CD14-positive monocyte (primary cell): ENCODE data around the gene CHN2. TPM values are rescaled to one million over a fixed set of nuclear protein-coding genes. Genes with fewer than 3 reads are reported as not detected.

Experiments
- DNase-seq, 3 donors: peaks; one replicate each; pipeline ENCODE4 v3.0.0-alpha.2; 2011 to 2022
- H2AFZ ChIP-seq: 2 replicates; pipeline ENCODE4 v1.6.0; 2012; ENCODE audit warnings: mild to moderate bottlenecking, low read depth, low read length, inconsistent platforms; ENCODE audit not compliant: insufficient read depth, poor library complexity, severe bottlenecking
- H3K27ac ChIP-seq, 2 donors: 1 replicate in 1 of 2; 2 replicates in 1 of 2; pipeline ENCODE4 v1.5.1; 2012 to 2013; ENCODE audit warnings: low read length in 2 of 2, control low read depth in 1 of 2, inconsistent platforms in 1 of 2, low read depth in 1 of 2, mild to moderate bottlenecking in 1 of 2
- H3K27me3 ChIP-seq, 2 donors: one replicate each; pipeline versions ENCODE4 v1.6.0 to v1.6.1; 2011 to 2013; ENCODE audit warnings: low read length in 2 of 2; ENCODE audit not compliant: control insufficient read depth in 2 of 2, insufficient read depth in 2 of 2
- H3K36me3 ChIP-seq, 2 donors: replicated peaks in 1 of 2; 1 replicate in 1 of 2; 2 replicates in 1 of 2; pipeline versions ENCODE4 v1.5.1 to v1.6.1; 2012 to 2013; ENCODE audit warnings: low read length in 2 of 2, control low read depth in 1 of 2, inconsistent platforms in 1 of 2, mild to moderate bottlenecking in 1 of 2; ENCODE audit not compliant: insufficient read depth in 2 of 2, control insufficient read depth in 1 of 2
- H3K4me1 ChIP-seq, 2 donors: 1 replicate in 1 of 2; 2 replicates in 1 of 2; pipeline versions ENCODE4 v1.5.1 to v1.6.1; 2012 to 2013; ENCODE audit warnings: low read length in 2 of 2, control low read depth in 1 of 2, inconsistent platforms in 1 of 2, mild to moderate bottlenecking in 1 of 2, moderate library complexity in 1 of 2; ENCODE audit not compliant: insufficient read depth in 2 of 2, control insufficient read depth in 1 of 2
- H3K4me2 ChIP-seq: replicated peaks from 2 replicates; pipeline ENCODE3; 2012; ENCODE audit warnings: low read length, moderate library complexity, mild to moderate bottlenecking; ENCODE audit not compliant: poor library complexity, severe bottlenecking; ENCODE audit errors: extremely low read depth
- H3K4me3 ChIP-seq, 3 experiments: fragments of 200-600 bp in 1 of 3; sonication (generic) in 1 of 3; replicated peaks in 1 of 3; 1 replicate in 2 of 3; 2 replicates in 1 of 3; pipeline ENCODE4 v1.5.1; 2011 to 2013; ENCODE audit warnings: low read length in 3 of 3, mild to moderate bottlenecking in 3 of 3, control low read depth in 2 of 3, low read depth in 2 of 3, inconsistent platforms in 1 of 3, moderate library complexity in 1 of 3
- H3K79me2 ChIP-seq: 2 replicates; pipeline ENCODE4 v1.6.0; 2012; ENCODE audit warnings: mild to moderate bottlenecking, control low read depth, inconsistent platforms, low read length, moderate library complexity; ENCODE audit not compliant: insufficient read depth
- H3K9ac ChIP-seq: 2 replicates; pipeline ENCODE4 v1.6.0; 2017; ENCODE audit warnings: low read length, mild to moderate bottlenecking; ENCODE audit not compliant: insufficient read depth, poor library complexity, severe bottlenecking
- H3K9me3 ChIP-seq, 2 donors: replicated peaks in 1 of 2; 1 replicate in 1 of 2; 2 replicates in 1 of 2; pipeline versions ENCODE4 v1.5.1 to v1.6.1; 2012 to 2013; ENCODE audit warnings: low read length in 2 of 2, control low read depth in 1 of 2; ENCODE audit not compliant: control insufficient read depth in 1 of 2, insufficient read depth in 1 of 2
- H4K20me1 ChIP-seq: 2 replicates; pipeline ENCODE4 v1.6.0; 2012; ENCODE audit warnings: mild to moderate bottlenecking, low read length, control low read depth, moderate library complexity; ENCODE audit not compliant: insufficient read depth
- H3K27ac Mint-ChIP-seq, 7 donors: one replicate each; pipeline ENCODE4 v1.8.0; 2020; ENCODE audit warnings: mild to moderate bottlenecking in 7 of 7, mixed read lengths in 7 of 7, moderate library complexity in 6 of 7, inconsistent platforms in 2 of 7
- H3K27me3 Mint-ChIP-seq, 3 donors: one replicate each; pipeline ENCODE4 v1.8.0; 2021 to 2022; ENCODE audit warnings: low read depth in 3 of 3, mild to moderate bottlenecking in 3 of 3, mixed read lengths in 3 of 3, moderate library complexity in 3 of 3, inconsistent platforms in 1 of 3
- H3K36me3 Mint-ChIP-seq, 2 donors: one replicate each; pipeline ENCODE4 v1.8.0; 2020; ENCODE audit warnings: mixed read lengths in 2 of 2, inconsistent platforms in 1 of 2, mild to moderate bottlenecking in 1 of 2
- H3K4me1 Mint-ChIP-seq: one replicate; pipeline ENCODE4 v1.8.0; 2020; ENCODE audit warnings: mild to moderate bottlenecking, mixed read lengths
- H3K4me3 Mint-ChIP-seq, 2 donors: one replicate each; pipeline ENCODE4 v1.8.0; 2020; ENCODE audit warnings: mild to moderate bottlenecking in 2 of 2, mixed read lengths in 2 of 2, moderate library complexity in 1 of 2
- H3K9me3 Mint-ChIP-seq, 7 donors: one replicate each; pipeline ENCODE4 v1.8.0; 2020 to 2022; ENCODE audit warnings: mixed read lengths in 7 of 7, mild to moderate bottlenecking in 6 of 7, moderate library complexity in 6 of 7, inconsistent platforms in 2 of 7
- WGBS: methylation state at CpG from one replicate; pipeline ENCODE4 v1.1.5; 2013; ENCODE audit warnings: missing lambda C conversion rate; ENCODE audit not compliant: insufficient coverage; 5-methylcytosine and 5-hydroxymethylcytosine counted together
- intact Hi-C, 2 donors: fragments of 100-400 bp; cut with micrococcal nuclease; formaldehyde crosslinking; loops; one replicate each; pipeline versions ENCODE4 v1.15.0 to v1.15.1; 2023
- polyA plus RNA-seq, 3 donors: library from polyadenylated mRNA; depleted of rRNA in 1 of 3; unstranded in 2 of 3; stranded (reverse) in 1 of 3; fragments of 300-500 nt in 2 of 3; fragments of >200 nt in 1 of 3; fragmentation: Illumina TruSeq in 2 of 3; gene quantifications; 1 replicate in 2 of 3; 2 replicates in 1 of 3; pipeline ENCODE4 v1.2.3, GENCODE V29; 2012 to 2021
- TF ChIP-seq, protein P1 (sequence below): fragments of 200-600 bp; IDR thresholded peaks from one replicate; pipeline ENCODE4 v1.8.0; 2022; ENCODE audit warnings: antibody characterized with exemption, mild to moderate bottlenecking

Gene CHN2
- polyA plus RNA-seq, 3 donors = 26.6 to 66.5 (median 44.8) TPM

DNA sequence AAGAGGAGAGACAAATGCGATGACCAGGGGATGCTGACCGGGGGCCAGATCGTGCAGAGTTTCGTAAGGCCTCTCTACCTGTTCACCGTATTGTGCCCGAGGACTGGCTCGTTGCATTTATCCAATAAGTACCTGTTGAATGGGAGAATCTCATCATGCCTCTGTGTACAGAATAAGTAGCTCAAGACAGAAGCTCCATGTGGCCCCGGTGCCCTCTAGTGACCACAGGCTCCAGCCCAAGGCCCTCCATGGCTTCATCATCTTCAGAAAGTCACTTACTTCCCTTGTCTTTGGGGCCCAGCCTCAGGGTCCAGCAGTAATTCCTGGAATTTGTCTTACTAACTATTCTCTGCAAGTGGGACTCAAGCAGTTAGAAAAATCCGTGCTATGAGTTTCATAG, 151.0 kb downstream of the CHN2 start:
- Histone ChIP-seq H3K4me1 (peaks cover 13 to 14% of the 10 kb centered on the region in 2 donors), H3K27me3 (no peaks in the 10 kb centered on the region), H3K36me3 (peaks cover 0 to 4% of the 10 kb centered on the region in 2 donors), H3K9ac (no peak overlapping the region), H2AFZ (no peak overlapping the region), H3K9me3 (no peaks in the 10 kb centered on the region), H3K4me2 (no peak overlapping the region), H3K79me2 (no peaks in the 10 kb centered on the region), H4K20me1 (peaks cover 78% of the 10 kb centered on the region), H3K4me3 (no peak overlapping the region), H3K27ac (no peak overlapping the region)
- Mint-ChIP-seq H3K9me3 (no peaks in the 10 kb centered on the region), H3K27me3 (peaks cover 0 to 2% (median 0%) of the 10 kb centered on the region in 3 donors), H3K36me3 (peaks cover 5 to 14% of the 10 kb centered on the region in 2 donors), H3K27ac (no peak overlapping the region), H3K4me3 (no peak overlapping the region), H3K4me1 (peaks cover 2% of the 10 kb centered on the region)
- intact Hi-C loops = no loop called here
- TF ChIP-seq, protein P1, sequence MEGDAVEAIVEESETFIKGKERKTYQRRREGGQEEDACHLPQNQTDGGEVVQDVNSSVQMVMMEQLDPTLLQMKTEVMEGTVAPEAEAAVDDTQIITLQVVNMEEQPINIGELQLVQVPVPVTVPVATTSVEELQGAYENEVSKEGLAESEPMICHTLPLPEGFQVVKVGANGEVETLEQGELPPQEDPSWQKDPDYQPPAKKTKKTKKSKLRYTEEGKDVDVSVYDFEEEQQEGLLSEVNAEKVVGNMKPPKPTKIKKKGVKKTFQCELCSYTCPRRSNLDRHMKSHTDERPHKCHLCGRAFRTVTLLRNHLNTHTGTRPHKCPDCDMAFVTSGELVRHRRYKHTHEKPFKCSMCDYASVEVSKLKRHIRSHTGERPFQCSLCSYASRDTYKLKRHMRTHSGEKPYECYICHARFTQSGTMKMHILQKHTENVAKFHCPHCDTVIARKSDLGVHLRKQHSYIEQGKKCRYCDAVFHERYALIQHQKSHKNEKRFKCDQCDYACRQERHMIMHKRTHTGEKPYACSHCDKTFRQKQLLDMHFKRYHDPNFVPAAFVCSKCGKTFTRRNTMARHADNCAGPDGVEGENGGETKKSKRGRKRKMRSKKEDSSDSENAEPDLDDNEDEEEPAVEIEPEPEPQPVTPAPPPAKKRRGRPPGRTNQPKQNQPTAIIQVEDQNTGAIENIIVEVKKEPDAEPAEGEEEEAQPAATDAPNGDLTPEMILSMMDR = peak; percentile 43
- peak in 2 of 3 donors; percentile 26 to 29 for DNase-seq
- 94% methylated on average over 6 of the region's 9 CpGs for WGBS

DNA sequence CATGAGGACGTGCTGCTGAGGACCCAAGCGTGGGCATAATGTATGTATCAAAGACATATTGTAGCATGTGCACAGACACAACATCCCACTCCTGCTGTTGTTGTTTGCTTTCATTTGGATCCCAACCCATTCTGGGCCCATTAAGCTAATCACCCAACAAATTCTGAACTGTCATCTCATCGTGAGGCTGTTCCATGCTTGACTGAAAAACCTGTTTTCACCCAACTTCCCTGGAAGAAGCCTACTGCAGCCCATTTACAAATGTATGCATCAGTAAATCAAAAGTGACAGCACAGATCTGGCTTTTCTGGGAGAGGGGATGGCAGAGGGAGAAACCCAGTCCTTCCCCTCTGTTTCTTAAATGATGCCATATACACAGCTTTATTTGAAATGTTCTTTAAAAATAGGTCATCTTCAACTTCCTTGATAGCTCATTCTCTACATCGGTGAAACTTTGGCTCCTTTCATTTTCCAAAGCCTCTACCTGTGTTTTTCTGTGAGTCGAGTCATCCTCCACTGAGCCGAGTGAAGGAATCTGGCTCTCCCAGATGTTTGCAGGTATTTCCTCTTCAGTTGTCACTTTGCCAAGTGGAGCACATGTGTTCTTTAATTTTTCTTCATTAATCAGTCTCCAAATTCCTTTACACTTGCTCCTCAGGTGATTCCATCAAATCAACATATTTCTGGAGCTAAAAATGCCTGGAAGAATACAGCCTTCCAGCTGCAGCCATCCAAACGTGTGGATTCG, 151.8 kb downstream of the CHN2 start:
- TF ChIP-seq, protein P1 = no peak
- intact Hi-C loops = no loop called here
- Histone ChIP-seq H3K27me3 (no peaks in the 10 kb centered on the region), H4K20me1 (peaks cover 75% of the 10 kb centered on the region), H3K27ac (no peak overlapping the region), H3K4me1 (peaks cover 13 to 14% of the 10 kb centered on the region in 2 donors), H3K4me3 (no peak overlapping the region), H3K79me2 (no peaks in the 10 kb centered on the region), H3K9ac (no peak overlapping the region), H2AFZ (no peak overlapping the region), H3K9me3 (no peaks in the 10 kb centered on the region), H3K4me2 (no peak overlapping the region), H3K36me3 (peaks cover 0 to 4% of the 10 kb centered on the region in 2 donors)
- Mint-ChIP-seq H3K4me1 (peaks cover under 1% of the 10 kb centered on the region), H3K9me3 (no peaks in the 10 kb centered on the region), H3K27ac (no peak overlapping the region), H3K4me3 (no peak overlapping the region), H3K36me3 (peaks cover 5 to 15% of the 10 kb centered on the region in 2 donors), H3K27me3 (peaks cover 0 to under 1% (median 0%) of the 10 kb centered on the region in 3 donors)
- WGBS = 90% methylated on average over 6 of the region's 8 CpGs
- no peak for DNase-seq
